GM13976 (cell line): ENCODE data around the gene ACTMAP.
A peak's percentile ranks its signal among the peaks of the same experiment; 100 is the strongest.

Source experiments
- DNase-seq: peaks from one replicate; pipeline ENCODE4 v3.0.0; 2012; ENCODE audit warnings: low spot score
- CTCF ChIP-seq: IDR thresholded peaks from 2 replicates; pipeline ENCODE4 v1.5.1; 2012; ENCODE audit warnings: borderline replicate concordance, mild to moderate bottlenecking; ENCODE audit not compliant: insufficient read depth; ENCODE audit errors: extremely low read depth, missing control alignments, control extremely low read depth
- in situ Hi-C: fragments of 300-500 bp; cut with MboI; formaldehyde crosslinking; loops from one replicate; pipeline ENCODE4 v1.12.0; 2022; ENCODE audit warnings: low sequenced_read_pairs, mixed read lengths, inconsistent platforms; ENCODE audit not compliant: unreplicated experiment

The ACTMAP gene

GRCh38 chr19:40718774-40719391 is 31.4 kb downstream of the ACTMAP start:
- in situ Hi-C loops = no loop called here
- no peak for TF ChIP-seq CTCF
- DNase-seq = peak; percentile 60

- TF ChIP-seq CTCF = no peak
- in situ Hi-C loops = no loop called here
Observed at GRCh38 chr19:40717880-40718773, 32.1 kb downstream of the ACTMAP start.

GRCh38 chr19:40717325-40717879 is 32.9 kb downstream of the ACTMAP start:
- TF ChIP-seq CTCF = no peak
- in situ Hi-C loops = no loop called here
- no peak for DNase-seq

More at GRCh38 chr19:40717880-40718773, 32.1 kb downstream of the ACTMAP start:
- DNase-seq = no peak

GRCh38 chr19:40716482-40717324 is 33.6 kb downstream of the ACTMAP start, which contains the start of the genes COQ8B and ITPKC:
TSS of gene COQ8B (minus strand) at chr19:40716886. CDS start at chr19:40714632, 2,254 bp downstream.
TSS of gene ITPKC (plus strand) at chr19:40717112. CDS start at chr19:40717136, 24 bp downstream.
- TF ChIP-seq CTCF = no peak

GRCh38 chr19:40716031-40716481 is 34.2 kb downstream of the ACTMAP start:
- no peak for DNase-seq

More at GRCh38 chr19:40716482-40717324, 33.6 kb downstream of the ACTMAP start, which contains the start of the genes COQ8B and ITPKC:
- in situ Hi-C loops = no loop called here
- peak; percentile 99 for DNase-seq

More at GRCh38 chr19:40716031-40716481, 34.2 kb downstream of the ACTMAP start:
- no peak for TF ChIP-seq CTCF
- in situ Hi-C loops = no loop called here
